ENCODE data around the gene PGA5.
"Not testable (repeated sequence)": the region's sequence is repeated elsewhere in the genome, so short reads cannot be mapped to it uniquely, and the experiment has no call there.

The PGA5 gene

GRCh38 chr11:61229458-61229857 lies 11.5 kb upstream of the PGA5 start:
- DNase-seq: not testable (repeated sequence)

- not testable (repeated sequence) for DNase-seq
Observed at GRCh38 chr11:61231033-61231432, 9.9 kb upstream of the PGA5 start.

GRCh38 chr11:61231585-61231984 lies 9.4 kb upstream of the PGA5 start:
- DNase-seq: not testable (repeated sequence)

GRCh38 chr11:61232548-61233145 lies 8.3 kb upstream of the PGA5 start:
- not testable (repeated sequence) for DNase-seq

GRCh38 chr11:61237130-61237529 lies 3.8 kb upstream of the PGA5 start:
- DNase-seq: not testable (repeated sequence)

GRCh38 chr11:61240288-61240687 lies 687 bp upstream of the PGA5 start:
- DNase-seq: not testable (repeated sequence)

GRCh38 chr11:61241526-61241925 lies 551 bp downstream of the PGA5 start:
- DNase-seq: not testable (repeated sequence)

- DNase-seq: not testable (repeated sequence)
Observed at GRCh38 chr11:61245284-61245964, 4.4 kb downstream of the PGA5 start.

GRCh38 chr11:61248071-61248470 lies 7.1 kb downstream of the PGA5 start:
- not testable (repeated sequence) for DNase-seq

- DNase-seq: not testable (repeated sequence)
Observed at GRCh38 chr11:61249201-61249600, 8.2 kb downstream of the PGA5 start.

- not testable (repeated sequence) for DNase-seq
Observed at GRCh38 chr11:61250796-61251765, 10.1 kb downstream of the PGA5 start.

- DNase-seq: not testable (repeated sequence)
Observed at GRCh38 chr11:61252332-61252731, 11.4 kb downstream of the PGA5 start.

GRCh38 chr11:61254403-61255025 lies 13.5 kb downstream of the PGA5 start:
- peak; percentile 42 for DNase-seq

GRCh38 chr11:61256710-61257482 lies 15.9 kb downstream of the PGA5 start:
- DNase-seq: peak; percentile 44

GRCh38 chr11:61258546-61258945 lies 17.6 kb downstream of the PGA5 start:
- DNase-seq: no peak

GRCh38 chr11:61259363-61259762 lies 18.4 kb downstream of the PGA5 start:
- DNase-seq: no peak

- no peak for DNase-seq
Observed at GRCh38 chr11:61264371-61264770, 23.4 kb downstream of the PGA5 start.

- DNase-seq: no peak
Observed at GRCh38 chr11:61264795-61265194, 23.8 kb downstream of the PGA5 start.

- DNase-seq: no peak
Observed at GRCh38 chr11:61265357-61265756, 24.4 kb downstream of the PGA5 start.

- DNase-seq: no peak
Observed at GRCh38 chr11:61266602-61267001, 25.6 kb downstream of the PGA5 start.

GRCh38 chr11:61267437-61267841 lies 26.5 kb downstream of the PGA5 start:
- no peak for DNase-seq

Measured in GDM1 (cell line).